Epithelial cell of esophagus (primary cell): Measurements from ENCODE around the gene FRAS1.

Experiments
- DNase-seq: peaks from one replicate; pipeline ENCODE4 v3.0.0; 2010; ENCODE audit warnings: low read depth
- H3K4me3 ChIP-seq: 2 replicates; pipeline ENCODE4 v1.5.1; 2011; ENCODE audit warnings: mild to moderate bottlenecking, low read length, control low read depth
- TF ChIP-seq, protein P1 (sequence below): IDR thresholded peaks from 2 replicates; pipeline ENCODE4 v1.5.1; 2011; ENCODE audit warnings: low read depth, mild to moderate bottlenecking, low read length, control low read depth, inconsistent platforms; ENCODE audit not compliant: insufficient read depth; ENCODE audit errors: missing control alignments

Gene FRAS1

DNA sequence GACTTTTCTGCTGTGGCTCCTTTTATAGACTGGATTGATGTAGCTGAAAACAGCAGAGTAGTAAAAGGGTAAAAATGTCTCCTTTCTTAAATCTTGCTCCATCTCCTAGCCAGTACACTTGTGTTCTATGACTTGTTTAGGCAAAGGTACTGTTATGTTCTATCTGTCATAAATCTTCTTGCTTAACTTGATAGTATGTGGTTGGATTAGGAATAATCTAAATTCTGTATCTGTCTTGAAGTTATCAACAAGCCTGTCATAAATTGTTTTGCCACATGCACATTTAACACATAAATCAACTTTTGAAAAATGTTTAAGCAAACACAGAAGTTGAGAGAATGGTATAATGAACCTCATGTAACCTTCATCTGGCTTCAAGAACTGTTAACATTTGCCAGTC, 157.0 kb downstream of the FRAS1 start:
- TF ChIP-seq, protein P1, sequence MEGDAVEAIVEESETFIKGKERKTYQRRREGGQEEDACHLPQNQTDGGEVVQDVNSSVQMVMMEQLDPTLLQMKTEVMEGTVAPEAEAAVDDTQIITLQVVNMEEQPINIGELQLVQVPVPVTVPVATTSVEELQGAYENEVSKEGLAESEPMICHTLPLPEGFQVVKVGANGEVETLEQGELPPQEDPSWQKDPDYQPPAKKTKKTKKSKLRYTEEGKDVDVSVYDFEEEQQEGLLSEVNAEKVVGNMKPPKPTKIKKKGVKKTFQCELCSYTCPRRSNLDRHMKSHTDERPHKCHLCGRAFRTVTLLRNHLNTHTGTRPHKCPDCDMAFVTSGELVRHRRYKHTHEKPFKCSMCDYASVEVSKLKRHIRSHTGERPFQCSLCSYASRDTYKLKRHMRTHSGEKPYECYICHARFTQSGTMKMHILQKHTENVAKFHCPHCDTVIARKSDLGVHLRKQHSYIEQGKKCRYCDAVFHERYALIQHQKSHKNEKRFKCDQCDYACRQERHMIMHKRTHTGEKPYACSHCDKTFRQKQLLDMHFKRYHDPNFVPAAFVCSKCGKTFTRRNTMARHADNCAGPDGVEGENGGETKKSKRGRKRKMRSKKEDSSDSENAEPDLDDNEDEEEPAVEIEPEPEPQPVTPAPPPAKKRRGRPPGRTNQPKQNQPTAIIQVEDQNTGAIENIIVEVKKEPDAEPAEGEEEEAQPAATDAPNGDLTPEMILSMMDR: no peak

DNA sequence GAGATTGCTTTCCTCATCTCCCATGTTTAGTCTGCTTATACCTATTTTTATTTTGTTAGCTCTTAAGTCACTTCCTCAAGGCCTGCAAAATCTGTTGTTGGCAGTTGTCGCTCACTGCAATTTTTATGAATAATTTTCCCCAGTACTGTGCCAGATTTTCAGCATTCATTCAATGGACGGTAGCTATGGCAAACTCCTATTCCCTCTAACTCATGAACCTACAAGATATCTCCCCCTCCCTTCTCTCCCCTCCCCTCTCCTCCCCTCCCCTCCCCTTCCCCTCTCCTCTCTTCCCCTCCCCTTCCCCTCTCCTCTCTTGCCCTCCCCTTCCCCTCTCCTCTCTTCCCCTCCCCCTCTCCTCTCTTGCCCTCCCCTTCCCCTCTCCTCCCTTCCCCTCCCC, 160.4 kb downstream of the FRAS1 start:
- TF ChIP-seq, protein P1: no peak
- no peak overlapping the region for H3K4me3 ChIP-seq
- DNase-seq: no peak

More for the DNA sequence above, 157.0 kb downstream of the FRAS1 start:
- DNase-seq: no peak
- H3K4me3 ChIP-seq: no peak overlapping the region

DNA sequence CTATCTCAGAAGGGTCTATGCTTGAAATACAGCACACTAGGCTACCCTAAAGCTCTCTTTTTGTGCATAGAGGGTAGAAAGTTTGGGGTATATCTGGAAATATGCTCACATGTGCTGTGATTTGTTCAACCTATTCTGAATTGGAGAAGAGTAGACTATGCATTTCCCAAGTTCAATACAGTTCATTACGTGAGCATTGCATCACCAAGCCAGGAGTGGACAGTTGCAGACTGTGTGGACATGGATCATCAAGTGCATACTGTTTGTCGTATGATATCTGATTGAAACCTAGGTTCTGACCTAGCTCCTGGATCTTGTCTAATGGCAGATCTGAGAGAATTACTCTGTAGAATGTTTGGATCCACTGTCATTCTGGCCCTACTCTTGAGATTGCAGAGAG, 161.1 kb downstream of the FRAS1 start:
- DNase-seq: no peak
- TF ChIP-seq, protein P1: no peak
- H3K4me3 ChIP-seq: no peak overlapping the region

DNA sequence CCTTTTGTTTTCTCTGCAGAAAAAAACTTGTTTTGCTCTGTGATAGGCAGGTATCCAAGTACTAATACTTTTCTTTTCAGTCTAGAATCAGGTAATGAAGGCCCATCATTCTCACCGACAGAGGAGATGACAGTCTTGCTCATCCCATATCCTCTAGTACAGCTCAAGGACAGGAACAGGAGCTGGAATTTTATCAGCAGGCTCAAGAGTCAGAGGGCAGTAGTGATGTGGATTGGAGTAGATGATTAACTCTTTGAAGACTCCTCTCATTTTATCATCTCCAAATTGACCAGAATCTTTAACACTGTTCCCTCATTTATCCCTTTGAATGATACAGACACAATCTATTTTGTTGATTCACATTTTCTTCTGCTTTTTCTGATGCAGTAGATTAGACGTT, 162.7 kb downstream of the FRAS1 start:
- DNase-seq: no peak
- TF ChIP-seq, protein P1: no peak
- H3K4me3 ChIP-seq: no peak overlapping the region

DNA sequence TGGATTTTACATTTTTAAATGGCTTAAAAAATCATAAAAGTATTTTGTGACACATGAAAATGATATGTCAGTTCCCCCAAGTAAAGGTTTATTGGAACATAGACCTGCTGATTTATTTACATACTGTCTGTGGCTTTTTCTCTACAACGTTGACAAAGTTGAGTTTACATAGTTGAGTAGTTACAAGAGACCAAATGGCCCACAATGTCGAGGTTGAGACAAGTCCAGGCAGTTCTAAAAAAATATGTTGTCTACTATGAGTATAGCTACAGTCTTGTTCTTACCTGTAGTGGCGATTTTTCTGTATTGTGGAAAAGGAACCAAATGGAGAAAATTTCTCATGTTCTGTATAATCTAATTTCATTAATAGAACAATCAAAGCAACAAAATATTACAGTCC, 163.2 kb downstream of the FRAS1 start:
- TF ChIP-seq, protein P1: no peak
- no peak overlapping the region for H3K4me3 ChIP-seq
- peak; percentile 88 for DNase-seq

DNA sequence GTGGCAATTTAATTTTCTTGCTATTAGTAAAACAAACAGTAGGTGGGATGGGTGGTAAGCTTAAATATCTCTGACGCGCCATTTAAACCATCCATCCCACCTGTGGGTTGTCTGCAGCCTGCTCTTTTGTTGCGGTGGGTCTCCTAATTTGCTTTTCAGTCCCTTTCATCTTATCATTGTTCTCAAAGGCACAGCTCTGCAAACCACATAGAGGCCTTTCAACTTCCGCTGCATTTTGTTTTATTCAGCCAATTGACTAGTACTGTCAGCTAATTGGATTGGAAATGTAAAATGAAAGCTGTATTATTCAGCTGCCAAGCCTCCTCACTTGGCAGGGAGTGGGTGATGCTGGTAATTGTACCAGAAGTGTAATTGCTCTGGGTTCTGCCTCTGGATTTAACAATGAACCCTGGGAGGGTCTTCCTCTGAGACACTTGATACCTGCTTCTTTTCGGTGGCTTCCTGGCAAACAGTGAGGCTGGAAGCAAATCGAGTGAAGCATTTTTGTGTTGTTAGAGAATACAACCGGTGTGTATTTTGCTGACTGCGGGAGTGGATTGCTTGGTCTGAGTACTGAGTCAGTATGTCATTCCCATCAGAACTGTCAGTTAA, 165.6 kb downstream of the FRAS1 start:
- H3K4me3 ChIP-seq: no peak overlapping the region
- DNase-seq: no peak
- TF ChIP-seq, protein P1: no peak

DNA sequence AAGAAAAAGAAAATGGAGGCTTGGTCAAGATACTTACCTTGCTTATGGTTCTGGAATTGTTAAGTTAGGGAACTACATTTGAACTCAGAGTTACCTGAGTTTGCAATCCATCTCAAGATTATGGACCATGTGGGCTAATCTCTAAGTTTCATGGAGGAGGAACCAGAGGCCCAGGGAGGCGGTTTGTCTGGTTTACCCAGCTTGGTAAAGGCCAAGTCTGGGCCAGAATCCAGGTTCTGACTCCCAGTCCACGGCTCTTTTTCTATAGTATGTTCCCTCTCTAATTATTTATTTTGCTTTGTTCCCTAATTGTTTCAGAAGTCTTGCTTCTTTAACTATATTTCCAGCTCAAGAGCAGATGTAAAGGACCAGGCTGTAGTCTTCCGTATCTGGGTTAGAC, 168.1 kb downstream of the FRAS1 start:
- no peak overlapping the region for H3K4me3 ChIP-seq
- TF ChIP-seq, protein P1: no peak
- DNase-seq: peak; percentile 13
